Measurements from ENCODE around the gene NFS1. TPM values are rescaled to one million over a fixed set of nuclear protein-coding genes. Genes with fewer than 3 reads are reported as not detected.

Gene NFS1
- total RNA-seq, 2 donors from 2014 or later: 41.1 to 49.2 TPM

Other genes with a start within 250 kb of the NFS1 start
- 10 to 100 TPM; 77.8 to 88.3 TPM for gene CEP250, start 243.8 kb downstream of the NFS1 start, total RNA-seq
- not detected for gene C20orf173, start 169.7 kb downstream of the NFS1 start, total RNA-seq
- gene ERGIC3, start 157.3 kb downstream of the NFS1 start, total RNA-seq: 100 to 1,000 TPM; 133 to 142 TPM
- gene SPAG4, start 83.5 kb downstream of the NFS1 start, total RNA-seq: 10 to 100 TPM in 1 of 2 donors, 1 to 10 TPM in 1; 7.2 to 52.4 TPM
- gene CPNE1, start 34.5 kb downstream of the NFS1 start, total RNA-seq: 100 to 1,000 TPM; 269 to 280 TPM
- 100 to 1,000 TPM; 106 to 116 TPM for gene RBM12, start 34.5 kb downstream of the NFS1 start, total RNA-seq
- gene ROMO1, start 53 bp upstream of the NFS1 start, total RNA-seq: 100 to 1,000 TPM in 1 of 2 donors, 10 to 100 TPM in 1; 93.0 to 134 TPM
- 100 to 1,000 TPM; 295 to 359 TPM for gene RBM39, start 42.9 kb upstream of the NFS1 start, total RNA-seq
- gene PHF20, start 72.7 kb upstream of the NFS1 start, total RNA-seq: 10 to 100 TPM; 70.3 to 73.0 TPM